ENCODE data around the gene KRT81.
A peak's percentile ranks its signal among the peaks of the same experiment; 100 is the strongest.
"Not testable (repeated sequence)": the region's sequence is repeated elsewhere in the genome, so short reads cannot be mapped to it uniquely, and the experiment has no call there.

The KRT81 gene

GRCh38 chr12:52252728-52253343 is 38.5 kb downstream of the KRT81 start:
- no peak for DNase-seq (ENCODE audit: low read depth, low spot score)
- in situ Hi-C loops (cut with HindIII; ENCODE audit: low sequenced_read_pairs): no loop called here
- TF ChIP-seq, protein P1, sequence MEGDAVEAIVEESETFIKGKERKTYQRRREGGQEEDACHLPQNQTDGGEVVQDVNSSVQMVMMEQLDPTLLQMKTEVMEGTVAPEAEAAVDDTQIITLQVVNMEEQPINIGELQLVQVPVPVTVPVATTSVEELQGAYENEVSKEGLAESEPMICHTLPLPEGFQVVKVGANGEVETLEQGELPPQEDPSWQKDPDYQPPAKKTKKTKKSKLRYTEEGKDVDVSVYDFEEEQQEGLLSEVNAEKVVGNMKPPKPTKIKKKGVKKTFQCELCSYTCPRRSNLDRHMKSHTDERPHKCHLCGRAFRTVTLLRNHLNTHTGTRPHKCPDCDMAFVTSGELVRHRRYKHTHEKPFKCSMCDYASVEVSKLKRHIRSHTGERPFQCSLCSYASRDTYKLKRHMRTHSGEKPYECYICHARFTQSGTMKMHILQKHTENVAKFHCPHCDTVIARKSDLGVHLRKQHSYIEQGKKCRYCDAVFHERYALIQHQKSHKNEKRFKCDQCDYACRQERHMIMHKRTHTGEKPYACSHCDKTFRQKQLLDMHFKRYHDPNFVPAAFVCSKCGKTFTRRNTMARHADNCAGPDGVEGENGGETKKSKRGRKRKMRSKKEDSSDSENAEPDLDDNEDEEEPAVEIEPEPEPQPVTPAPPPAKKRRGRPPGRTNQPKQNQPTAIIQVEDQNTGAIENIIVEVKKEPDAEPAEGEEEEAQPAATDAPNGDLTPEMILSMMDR (IDR thresholded peaks at IDR 0.05; ENCODE audit: low read depth, low read length): no peak
- no peak overlapping the region for H3K4me3 ChIP-seq (ENCODE audit: low read depth, low read length)

GRCh38 chr12:52252175-52252615 is 39.1 kb downstream of the KRT81 start:
- DNase-seq (ENCODE audit: low read depth, low spot score); H3K4me3 ChIP-seq (ENCODE audit: low read depth, low read length); in situ Hi-C loops (cut with HindIII; ENCODE audit: low sequenced_read_pairs): not testable (repeated sequence)
- TF ChIP-seq, protein P1 (IDR thresholded peaks at IDR 0.05; ENCODE audit: low read depth, low read length): peak; percentile 29

GRCh38 chr12:52251367-52252051 is 39.8 kb downstream of the KRT81 start:
- in situ Hi-C loops (cut with HindIII; ENCODE audit: low sequenced_read_pairs): no loop called here
- TF ChIP-seq, protein P1 (IDR thresholded peaks at IDR 0.05; ENCODE audit: low read depth, low read length): no peak

DNA sequence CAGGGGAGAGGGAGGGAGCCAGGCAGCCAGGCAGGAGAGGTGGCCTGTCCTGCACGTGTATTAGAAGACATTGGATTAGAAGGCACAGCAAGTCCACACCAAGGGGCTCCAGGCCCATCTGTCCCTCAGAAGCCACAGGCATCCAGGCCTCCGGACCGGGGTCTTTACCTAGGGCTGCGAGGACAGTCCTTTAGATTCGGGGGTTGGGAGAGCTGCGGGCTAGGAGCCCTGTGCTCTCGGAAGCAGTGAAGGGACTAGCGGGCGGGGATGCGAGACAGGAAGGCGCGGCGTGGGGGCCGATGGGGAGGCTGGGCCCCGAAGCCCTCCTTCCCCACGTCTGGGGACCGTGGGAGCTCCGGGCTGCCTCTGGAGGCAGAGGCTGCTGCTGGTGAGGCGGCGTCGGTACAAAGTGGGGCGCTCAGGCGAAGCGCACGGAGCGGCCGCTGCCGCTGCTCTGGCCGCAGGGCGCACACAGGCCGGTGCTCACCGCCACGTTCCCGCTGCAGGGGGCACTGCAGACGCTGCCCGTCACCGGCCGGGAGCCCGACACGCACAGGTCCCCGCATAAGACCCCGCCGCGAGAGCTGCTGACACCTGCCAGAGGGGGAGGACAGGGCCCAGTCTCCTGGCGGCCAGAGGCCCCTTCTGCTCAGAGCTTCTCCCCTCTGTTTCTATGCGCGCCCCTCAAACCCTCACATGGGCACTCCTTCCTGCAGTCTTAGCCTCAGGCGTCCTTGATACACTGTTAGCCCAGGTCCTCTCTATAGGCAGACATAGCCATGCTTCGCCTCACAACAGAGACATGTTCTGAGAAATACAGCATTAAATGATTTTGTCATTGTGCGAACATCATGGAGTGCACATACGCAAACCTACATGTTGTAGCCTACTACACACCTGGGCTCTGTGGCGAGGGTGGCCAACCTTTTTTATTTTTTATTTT is 41.0 kb downstream of the KRT81 start:
- in situ Hi-C loops (cut with HindIII; ENCODE audit: low sequenced_read_pairs): no loop called here
- TF ChIP-seq, protein P1 (IDR thresholded peaks at IDR 0.05; ENCODE audit: low read depth, low read length): no peak

More at GRCh38 chr12:52251367-52252051, 39.8 kb downstream of the KRT81 start:
- no peak overlapping the region for H3K4me3 ChIP-seq (ENCODE audit: low read depth, low read length)
- no peak for DNase-seq (ENCODE audit: low read depth, low spot score)

DNA sequence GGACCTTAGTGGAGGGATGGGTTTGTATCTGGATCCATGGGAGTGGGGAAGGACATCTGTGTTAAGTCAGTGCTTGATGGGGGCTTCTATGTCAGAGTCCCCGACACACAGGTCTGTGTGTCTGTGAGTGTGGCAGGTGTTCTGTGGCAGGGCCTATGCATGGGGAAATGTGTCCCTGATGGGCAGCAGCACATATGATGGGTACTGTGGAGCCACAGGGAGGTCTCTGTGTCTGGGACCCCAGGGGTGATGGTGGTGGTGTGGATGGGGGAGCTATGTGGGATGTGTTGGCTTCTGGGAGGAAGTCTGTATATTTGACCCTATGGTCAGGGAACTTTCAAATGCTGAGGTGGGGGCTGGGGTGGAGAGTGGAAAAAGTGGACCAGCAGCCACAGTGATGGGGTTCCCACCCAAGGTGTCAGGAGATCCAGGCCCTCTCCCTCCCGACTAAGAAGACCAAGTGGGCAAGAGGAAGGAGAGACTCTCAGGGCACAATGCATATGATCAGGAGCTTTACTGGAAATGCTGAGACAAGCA is 41.8 kb downstream of the KRT81 start:
- in situ Hi-C loops (cut with HindIII; ENCODE audit: low sequenced_read_pairs): no loop called here
- H3K4me3 ChIP-seq (ENCODE audit: low read depth, low read length): no peak overlapping the region
- DNase-seq (ENCODE audit: low read depth, low spot score): no peak
- TF ChIP-seq, protein P1 (IDR thresholded peaks at IDR 0.05; ENCODE audit: low read depth, low read length): no peak

More for the DNA sequence above, 41.0 kb downstream of the KRT81 start:
- DNase-seq (ENCODE audit: low read depth, low spot score): no peak
- no peak overlapping the region for H3K4me3 ChIP-seq (ENCODE audit: low read depth, low read length)
